ENCODE results near the gene UST. TPM values are rescaled to one million over a fixed set of nuclear protein-coding genes. Genes with fewer than 3 reads are reported as not detected.
A peak's percentile ranks its signal among the peaks of the same experiment; 100 is the strongest.

UST gene
- total and polyA plus RNA-seq, 9 of the 15 experiments (the other 6 are each of a cell fraction or from before 2014, with no cell fraction given): 0.04 to 0.10 TPM; not detected in 7

DNA sequence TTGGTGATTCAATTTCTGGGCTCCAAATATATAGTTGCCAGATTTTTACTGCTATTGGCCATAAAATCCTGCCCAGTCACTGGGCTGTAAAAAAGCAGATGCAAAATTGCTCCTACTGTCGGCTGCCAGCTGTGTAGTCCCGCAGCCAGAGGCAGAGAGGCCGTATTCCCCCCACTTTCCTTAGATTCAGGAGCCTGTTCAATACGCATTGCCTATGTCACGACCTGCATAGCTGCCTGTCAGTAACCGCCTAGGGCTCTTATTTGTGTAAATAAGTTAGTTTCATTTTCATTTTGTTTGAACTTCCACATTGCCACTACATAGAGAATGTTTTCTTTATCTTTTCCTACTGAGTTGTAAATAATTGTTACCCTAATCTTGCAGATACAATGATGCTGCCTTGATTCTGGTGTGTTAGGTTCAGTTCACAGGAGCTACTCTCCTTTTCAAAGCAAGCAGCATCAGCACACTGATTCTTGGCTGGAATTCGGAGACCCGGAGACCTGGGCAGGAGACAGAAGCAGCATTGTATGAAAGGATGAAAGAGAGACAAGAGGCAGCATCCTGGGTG is 46.0 kb upstream of the UST start:
- no peak overlapping the region for H3K27ac ChIP-seq (ENCODE audit: extremely low read depth, low read depth, low read length)
- peak overlapping the region; percentile 9; the same call in 1 of the 2 replicates for H3K4me2 ChIP-seq (ENCODE audit: insufficient read depth, low read length)
- no peaks in the 10 kb centered on the region for H3K79me2 ChIP-seq (ENCODE audit: control insufficient read depth, insufficient read depth, low read length)
- no peaks in the 10 kb centered on the region for H3K36me3 ChIP-seq (ENCODE audit: control insufficient read depth, insufficient read depth, low read length)
- CTCF ChIA-PET (ENCODE audit: low intra/inter-chr PET ratio): no interaction called here
- no peaks in the 10 kb centered on the region for H4K20me1 ChIP-seq (replicated peaks; ENCODE audit: control insufficient read depth, insufficient read depth, low read length)
- no peaks in the 10 kb centered on the region for H3K9me3 ChIP-seq (replicated peaks; ENCODE audit: control insufficient read depth, insufficient read depth, low read depth, low read length)
- no TSS peak for BruUV-seq (replicated peaks)
- peaks cover 0 to 4% of the 10 kb centered on the region in 2 experiments; a peak in 2 of 5 replicates for H3K27me3 ChIP-seq (ENCODE audit: control insufficient read depth in 2 of 2, insufficient read depth in 2 of 2, low read length in 2 of 2)
- TF ChIP-seq CREBBP (IDR thresholded peaks at IDR 0.05; ENCODE audit: low read depth, low read length): no peak
- TF ChIP-seq SRSF3 (IDR thresholded peaks at IDR 0.05; ENCODE audit: insufficient read depth, low read length): no peak
- TF ChIP-seq, protein P1, sequence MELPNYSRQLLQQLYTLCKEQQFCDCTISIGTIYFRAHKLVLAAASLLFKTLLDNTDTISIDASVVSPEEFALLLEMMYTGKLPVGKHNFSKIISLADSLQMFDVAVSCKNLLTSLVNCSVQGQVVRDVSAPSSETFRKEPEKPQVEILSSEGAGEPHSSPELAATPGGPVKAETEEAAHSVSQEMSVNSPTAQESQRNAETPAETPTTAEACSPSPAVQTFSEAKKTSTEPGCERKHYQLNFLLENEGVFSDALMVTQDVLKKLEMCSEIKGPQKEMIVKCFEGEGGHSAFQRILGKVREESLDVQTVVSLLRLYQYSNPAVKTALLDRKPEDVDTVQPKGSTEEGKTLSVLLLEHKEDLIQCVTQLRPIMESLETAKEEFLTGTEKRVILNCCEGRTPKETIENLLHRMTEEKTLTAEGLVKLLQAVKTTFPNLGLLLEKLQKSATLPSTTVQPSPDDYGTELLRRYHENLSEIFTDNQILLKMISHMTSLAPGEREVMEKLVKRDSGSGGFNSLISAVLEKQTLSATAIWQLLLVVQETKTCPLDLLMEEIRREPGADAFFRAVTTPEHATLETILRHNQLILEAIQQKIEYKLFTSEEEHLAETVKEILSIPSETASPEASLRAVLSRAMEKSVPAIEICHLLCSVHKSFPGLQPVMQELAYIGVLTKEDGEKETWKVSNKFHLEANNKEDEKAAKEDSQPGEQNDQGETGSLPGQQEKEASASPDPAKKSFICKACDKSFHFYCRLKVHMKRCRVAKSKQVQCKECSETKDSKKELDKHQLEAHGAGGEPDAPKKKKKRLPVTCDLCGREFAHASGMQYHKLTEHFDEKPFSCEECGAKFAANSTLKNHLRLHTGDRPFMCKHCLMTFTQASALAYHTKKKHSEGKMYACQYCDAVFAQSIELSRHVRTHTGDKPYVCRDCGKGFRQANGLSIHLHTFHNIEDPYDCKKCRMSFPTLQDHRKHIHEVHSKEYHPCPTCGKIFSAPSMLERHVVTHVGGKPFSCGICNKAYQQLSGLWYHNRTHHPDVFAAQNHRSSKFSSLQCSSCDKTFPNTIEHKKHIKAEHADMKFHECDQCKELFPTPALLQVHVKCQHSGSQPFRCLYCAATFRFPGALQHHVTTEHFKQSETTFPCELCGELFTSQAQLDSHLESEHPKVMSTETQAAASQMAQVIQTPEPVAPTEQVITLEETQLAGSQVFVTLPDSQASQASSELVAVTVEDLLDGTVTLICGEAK (IDR thresholded peaks at IDR 0.05): no peak
- TF ChIP-seq, protein P1 (CRISPR knock-in tag; IDR thresholded peaks at IDR 0.05): no peak
- POLR2A ChIA-PET: no interaction called here
- H2AFZ ChIP-seq (ENCODE audit: low read depth, low read length): no peak overlapping the region
- H3K9ac ChIP-seq (ENCODE audit: insufficient read depth in 1 of 2, low read depth in 2 of 2, low read length in 2 of 2): no peak overlapping the region
- intact Hi-C loops (cut with micrococcal nuclease) (no loop called here), in situ Hi-C loops (cut with MboI) (no loop called here)
- H3K4me1 ChIP-seq (replicated peaks in 1 of 2; ENCODE audit: control insufficient read depth in 2 of 2, insufficient read depth in 2 of 2, low read length in 2 of 2): no peaks in the 10 kb centered on the region
- DNase-seq (ENCODE audit: extremely low read depth in 1 of 4, low spot score in 3 of 4) (no peak), FAIRE-seq (no peak), ATAC-seq (no peak)
- H3K4me3 ChIP-seq: no peak overlapping the region
- no peaks in the 10 kb centered on the region for H3K9me1 ChIP-seq (ENCODE audit: control insufficient read depth, insufficient read depth, low read length)
- 0% methylated on average over 8 of the region's 8 CpGs for WGBS (ENCODE audit: insufficient coverage, low coverage, missing lambda C conversion rate)
